ENCODE results near the gene SLC22A5. TPM values are rescaled to one million over a fixed set of nuclear protein-coding genes. Genes with fewer than 3 reads are reported as not detected.

The SLC22A5 gene
- 10 to 100 TPM in 8 of 9 donors, 1 to 10 TPM in 1; 7.5 to 42.5 (median 13.5) TPM for total RNA-seq
- polyA plus RNA-seq: 10 to 100 TPM; 11.1 to 50.1 TPM
- long read RNA-seq, donor 1, partial matches to known transcripts: 1 of 15 reads
- long read RNA-seq, donor 1, other reads (novel, unspliced or antisense): 10 of 15 reads
- long read RNA-seq, donor 2, transcript SLC22A5-203 (11 exons, 1,746 nt): minor isoform, 12 of 238 reads
- long read RNA-seq, donor 2, transcript SLC22A5-201 (10 exons, 3,237 nt): major isoform, 158 of 238 reads
- long read RNA-seq, donor 2, partial matches to known transcripts: 9 of 238 reads
- long read RNA-seq, donor 2, other reads (novel, unspliced or antisense): 59 of 238 reads
- long read RNA-seq, donor 3, transcript SLC22A5-201 (10 exons, 3,237 nt): major isoform, 29 of 45 reads
- long read RNA-seq, donor 3, transcript SLC22A5-203 (11 exons, 1,746 nt): minor isoform, 6 of 45 reads
- long read RNA-seq, donor 3, partial matches to known transcripts: 0 of 45 reads
- long read RNA-seq, donor 3, other reads (novel, unspliced or antisense): 10 of 45 reads

- peaks cover 0 to 42% (median 22%) of the 10 kb centered on the region in 12 donors for H3K4me1 ChIP-seq
- intact Hi-C loops (cut with DNase I): loop anchor here in 6 of 10 donors (2.0 to 10.0 kb wide), 6 partner anchors 67 to 445 kb away; partner anchors contain the start of genes SLC22A4 (in 3 of the 6) and SOWAHA (in 1 of the 6)
- WGBS, 4 donors: 0 to 1% (median 1%) methylated on average over 42 to 83 of the region's 83 CpGs
- H3K27ac ChIP-seq: peak within 1 kb of the TSS; percentile 64 to 94 (median 88)
- no peaks in the 10 kb centered on the region for H3K27me3 ChIP-seq
- peak; percentile 62 to 91 (median 82) for ATAC-seq
- H3K4me3 ChIP-seq: peak within 1 kb of the TSS; percentile 66 to 90 (median 78)
- DNase-seq: peak; percentile 56 to 83 (median 75)
- H3K36me3 ChIP-seq: peaks cover 0 to 6% (median 0%) of the 10 kb centered on the region in 9 donors
- no peaks in the 10 kb centered on the region for H3K9me3 ChIP-seq
- peak in 1 of 2 donors; percentile 50 for TF ChIP-seq POLR2A (IDR thresholded peaks at IDR 0.05)
- TF ChIP-seq CTCF (IDR thresholded peaks at IDR 0.05): no peak
Observed at GRCh38 chr5:132369474-132370180, at the start of gene SLC22A5. Gene SLC22A5, plus strand, starts transcription at chr5:132369710. Its CDS starts 263 bp downstream, at chr5:132369973.

DNA sequence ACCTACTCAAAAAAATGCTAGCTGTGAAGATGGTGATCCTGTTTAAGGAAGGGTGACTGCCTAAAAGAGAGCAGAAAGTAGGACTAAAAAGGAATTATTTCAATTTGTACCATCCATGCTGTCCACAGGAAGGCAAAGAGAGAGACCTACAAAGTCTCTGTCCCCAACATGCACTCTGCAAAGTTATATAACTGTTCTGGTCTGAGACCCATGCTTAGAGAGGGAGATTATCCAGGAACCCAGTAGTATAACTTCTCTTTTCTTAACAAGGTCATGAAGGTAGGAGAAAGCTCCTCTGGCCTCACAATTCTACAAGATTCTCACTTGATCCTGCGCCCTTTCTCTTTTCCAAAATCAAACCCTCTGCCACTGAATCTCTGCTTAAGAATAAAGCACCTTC is 49.5 kb upstream of the SLC22A5 start:
- H3K27ac ChIP-seq: peak overlapping the region in 6 of 12 donors; percentile 5 to 63 (median 34)

GRCh38 chr5:132321109-132321721 is 48.3 kb upstream of the SLC22A5 start:
- ATAC-seq (peak; percentile 19 to 39 (median 34)), DNase-seq (no peak)
- WGBS, 4 donors: 50 to 86% (median 73%) methylated on average over 2 to 3 of the region's 3 CpGs
- Histone ChIP-seq H3K27ac (peak overlapping the region in 2 of 12 donors; percentile 14 to 33), H3K9me3 (no peaks in the 10 kb centered on the region), H3K36me3 (peaks cover 0 to 5% (median 0%) of the 10 kb centered on the region in 9 donors), H3K4me3 (no peak overlapping the region), H3K27me3 (no peaks in the 10 kb centered on the region), H3K4me1 (peaks cover 0 to 27% (median 1%) of the 10 kb centered on the region in 12 donors)
- intact Hi-C loops (cut with DNase I): no loop called here
- TF ChIP-seq CTCF (IDR thresholded peaks at IDR 0.05) (no peak), POLR2A (IDR thresholded peaks at IDR 0.05) (no peak)

More for the DNA sequence above, 49.5 kb upstream of the SLC22A5 start:
- TF ChIP-seq CTCF (IDR thresholded peaks at IDR 0.05) (no peak), POLR2A (IDR thresholded peaks at IDR 0.05) (no peak)
- no peak for DNase-seq
- H3K36me3 ChIP-seq: peaks cover 0 to 5% (median 0%) of the 10 kb centered on the region in 9 donors
- H3K4me1 ChIP-seq: peaks cover 0 to 27% (median 1%) of the 10 kb centered on the region in 12 donors
- H3K4me3 ChIP-seq: no peak overlapping the region
- H3K9me3 ChIP-seq: no peaks in the 10 kb centered on the region
- H3K27me3 ChIP-seq: no peaks in the 10 kb centered on the region
- intact Hi-C loops (cut with DNase I): no loop called here
- WGBS, 4 donors: 88 to 97% (median 95%) methylated on average over 1 of the region's 1 CpG
- ATAC-seq: peak in 3 of 4 donors; percentile 10 to 62 (median 39)

All from heart left ventricle (tissue), 16 donors.